Measurements from ENCODE around the gene ABHD16A. TPM values are rescaled to one million over a fixed set of nuclear protein-coding genes. Genes with fewer than 3 reads are reported as not detected.

The ABHD16A gene
- total and polyA plus RNA-seq, 2 of the 13 experiments (the other 11 are each of a cell fraction or from before 2014, with no cell fraction given) = 43.5 to 45.4 TPM

GRCh38 chr6:31686483-31686882, 16.6 kb downstream of the ABHD16A start:
- in situ Hi-C loops (cut with HindIII; ENCODE audit: extremely low pct_ligation_motif_present, low pct_unique_long_range_greater_than_20kb) = no loop called here
- FAIRE-seq (no peak), ATAC-seq (no peak), DNase-seq (ENCODE audit: low spot score) (no peak)
- Histone ChIP-seq H4K20me1 (ENCODE audit: insufficient read depth, low read length) (no peaks in the 10 kb centered on the region), H2AFZ (ENCODE audit: low read length) (no peak overlapping the region), H3K79me2 (ENCODE audit: insufficient read depth, low read length) (no peaks in the 10 kb centered on the region), H3K4me1 (ENCODE audit: insufficient read depth, low read length) (peaks cover 33% of the 10 kb centered on the region), H3K27me3 (ENCODE audit: control insufficient read depth in 1 of 2, insufficient read depth in 2 of 2, low read length in 2 of 2) (no peaks in the 10 kb centered on the region), H3K9me3 (ENCODE audit: low read length) (no peaks in the 10 kb centered on the region), H3K4me2 (ENCODE audit: low read depth, low read length) (no peak overlapping the region), H3K27ac (ENCODE audit: extremely low read length, insufficient read depth, low read length) (no peak overlapping the region), H3K9ac (ENCODE audit: insufficient read depth, low read depth, low read length) (no peak overlapping the region), H3K4me3 (replicated peaks in 1 of 3; ENCODE audit: insufficient read depth in 1 of 3, low read depth in 2 of 3, low read length in 3 of 3) (no peak overlapping the region), H3K36me3 (replicated peaks in 1 of 2; ENCODE audit: control insufficient read depth in 1 of 2, insufficient read depth in 2 of 2, low read length in 2 of 2) (peaks cover 37 to 44% of the 10 kb centered on the region in 2 experiments)
- 95% methylated on average over 5 of the region's 5 CpGs for WGBS (ENCODE audit: low lambda C conversion rate)
- TF ChIP-seq ATAD3A (CRISPR knock-in tag; IDR thresholded peaks at IDR 0.05) (no peak), ZFP90 (CRISPR knock-in tag; IDR thresholded peaks at IDR 0.05; ENCODE audit: borderline replicate concordance) (no peak), PRMT3 (CRISPR knock-in tag; IDR thresholded peaks at IDR 0.05; ENCODE audit: borderline replicate concordance, low read depth) (no peak), MED13 (CRISPR knock-in tag; IDR thresholded peaks at IDR 0.05) (no peak), NAIF1 (CRISPR knock-in tag; IDR thresholded peaks at IDR 0.05; ENCODE audit: borderline replicate concordance) (no peak), SSRP1 (CRISPR knock-in tag; IDR thresholded peaks at IDR 0.05) (no peak), ZNF326 (CRISPR knock-in tag; IDR thresholded peaks at IDR 0.05; ENCODE audit: borderline replicate concordance) (no peak), HOMEZ (CRISPR knock-in tag; IDR thresholded peaks at IDR 0.05; ENCODE audit: low read depth) (no peak), PAF1 (CRISPR knock-in tag; IDR thresholded peaks at IDR 0.05) (no peak), ZNF646 (CRISPR knock-in tag; IDR thresholded peaks at IDR 0.05) (no peak), MAFG (CRISPR knock-in tag; IDR thresholded peaks at IDR 0.05) (no peak), ZNF513 (CRISPR knock-in tag; conservative IDR thresholded peaks at IDR 0.05) (no peak), KLF12 (CRISPR knock-in tag; IDR thresholded peaks at IDR 0.05; ENCODE audit: borderline replicate concordance) (no peak), ZNF160 (CRISPR knock-in tag; IDR thresholded peaks at IDR 0.05) (no peak)
- CTCF ChIA-PET (ENCODE audit: low intra/inter-chr PET ratio, low total read pairs) = no interaction called here
- POLR2A ChIA-PET = interaction anchor here (1.4 kb wide), 1 partner anchor 16 kb away, joined by 3 read pairs; the partner anchor contains the start of gene LY6G5B
- no TSS peak for BruUV-seq (replicated peaks)
- intact Hi-C loops (cut with micrococcal nuclease; ENCODE audit: unreplicated experiment) = no loop called here
